Measurements from ENCODE around the gene EVPLL.
"Not testable (repeated sequence)": the region's sequence is repeated elsewhere in the genome, so short reads cannot be mapped to it uniquely, and the experiment has no call there.

DNA sequence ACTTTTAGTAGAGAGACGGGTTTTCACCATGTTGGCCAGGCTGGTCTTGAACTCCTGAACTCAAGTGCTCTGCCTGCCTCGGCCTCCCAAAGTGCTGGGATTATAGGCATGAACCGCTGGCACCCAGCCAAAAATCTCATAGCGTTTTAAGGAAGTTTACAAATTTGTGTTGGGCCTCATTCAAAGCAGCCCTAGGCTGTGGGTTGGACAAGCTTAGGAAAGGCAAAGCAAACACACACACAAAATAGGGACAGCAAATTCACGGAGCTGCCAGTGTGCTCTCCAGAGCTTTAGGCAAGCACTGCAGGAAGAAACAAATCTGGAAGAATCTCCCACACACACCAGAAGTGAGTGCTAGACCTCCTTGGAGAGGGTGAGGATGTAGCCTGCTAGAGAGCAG is 25.6 kb downstream of the EVPLL start:
- TF ChIP-seq, protein P1, sequence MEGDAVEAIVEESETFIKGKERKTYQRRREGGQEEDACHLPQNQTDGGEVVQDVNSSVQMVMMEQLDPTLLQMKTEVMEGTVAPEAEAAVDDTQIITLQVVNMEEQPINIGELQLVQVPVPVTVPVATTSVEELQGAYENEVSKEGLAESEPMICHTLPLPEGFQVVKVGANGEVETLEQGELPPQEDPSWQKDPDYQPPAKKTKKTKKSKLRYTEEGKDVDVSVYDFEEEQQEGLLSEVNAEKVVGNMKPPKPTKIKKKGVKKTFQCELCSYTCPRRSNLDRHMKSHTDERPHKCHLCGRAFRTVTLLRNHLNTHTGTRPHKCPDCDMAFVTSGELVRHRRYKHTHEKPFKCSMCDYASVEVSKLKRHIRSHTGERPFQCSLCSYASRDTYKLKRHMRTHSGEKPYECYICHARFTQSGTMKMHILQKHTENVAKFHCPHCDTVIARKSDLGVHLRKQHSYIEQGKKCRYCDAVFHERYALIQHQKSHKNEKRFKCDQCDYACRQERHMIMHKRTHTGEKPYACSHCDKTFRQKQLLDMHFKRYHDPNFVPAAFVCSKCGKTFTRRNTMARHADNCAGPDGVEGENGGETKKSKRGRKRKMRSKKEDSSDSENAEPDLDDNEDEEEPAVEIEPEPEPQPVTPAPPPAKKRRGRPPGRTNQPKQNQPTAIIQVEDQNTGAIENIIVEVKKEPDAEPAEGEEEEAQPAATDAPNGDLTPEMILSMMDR (IDR thresholded peaks at IDR 0.05 in 4 of 5, conservative IDR thresholded peaks at IDR 0.05 in 1 of 5), result not testable (repeated sequence)
- not testable (repeated sequence) for TF ChIP-seq POLR2A (IDR thresholded peaks at IDR 0.05)

All from gastrocnemius medialis (tissue), 4 donors.